GM10266 (cell line): Measurements from ENCODE around the gene TRPC3.

Experiments used
- DNase-seq: peaks from one replicate; pipeline ENCODE4 v3.0.0; 2012; ENCODE audit errors: extremely low spot score
- TF ChIP-seq, protein P1 (sequence below): IDR thresholded peaks from 2 replicates; pipeline ENCODE4 v1.5.1; 2012; ENCODE audit warnings: mild to moderate bottlenecking, low read depth; ENCODE audit not compliant: control insufficient read depth, insufficient read depth; ENCODE audit errors: missing control alignments

Gene TRPC3

DNA sequence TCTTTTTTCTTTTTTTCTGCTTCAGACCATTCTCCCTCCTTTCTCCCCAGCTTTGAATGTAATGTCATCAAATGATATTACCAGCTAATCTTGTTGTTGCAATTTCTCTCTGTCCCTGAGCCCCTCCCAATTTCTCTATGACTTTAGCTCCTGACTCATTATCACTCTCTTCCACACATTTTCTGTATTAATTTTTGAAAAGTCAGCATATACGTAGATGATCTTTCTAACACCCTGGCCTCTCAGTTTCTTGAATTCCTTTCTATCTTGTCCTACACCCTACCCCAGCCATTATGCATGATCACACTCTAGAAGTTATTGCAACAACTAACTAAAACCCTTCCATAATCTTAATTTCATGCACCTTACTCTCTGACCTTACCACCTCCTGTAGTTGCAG lies 13.1 kb upstream of the TRPC3 start:
- TF ChIP-seq, protein P1, sequence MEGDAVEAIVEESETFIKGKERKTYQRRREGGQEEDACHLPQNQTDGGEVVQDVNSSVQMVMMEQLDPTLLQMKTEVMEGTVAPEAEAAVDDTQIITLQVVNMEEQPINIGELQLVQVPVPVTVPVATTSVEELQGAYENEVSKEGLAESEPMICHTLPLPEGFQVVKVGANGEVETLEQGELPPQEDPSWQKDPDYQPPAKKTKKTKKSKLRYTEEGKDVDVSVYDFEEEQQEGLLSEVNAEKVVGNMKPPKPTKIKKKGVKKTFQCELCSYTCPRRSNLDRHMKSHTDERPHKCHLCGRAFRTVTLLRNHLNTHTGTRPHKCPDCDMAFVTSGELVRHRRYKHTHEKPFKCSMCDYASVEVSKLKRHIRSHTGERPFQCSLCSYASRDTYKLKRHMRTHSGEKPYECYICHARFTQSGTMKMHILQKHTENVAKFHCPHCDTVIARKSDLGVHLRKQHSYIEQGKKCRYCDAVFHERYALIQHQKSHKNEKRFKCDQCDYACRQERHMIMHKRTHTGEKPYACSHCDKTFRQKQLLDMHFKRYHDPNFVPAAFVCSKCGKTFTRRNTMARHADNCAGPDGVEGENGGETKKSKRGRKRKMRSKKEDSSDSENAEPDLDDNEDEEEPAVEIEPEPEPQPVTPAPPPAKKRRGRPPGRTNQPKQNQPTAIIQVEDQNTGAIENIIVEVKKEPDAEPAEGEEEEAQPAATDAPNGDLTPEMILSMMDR, result no peak

DNA sequence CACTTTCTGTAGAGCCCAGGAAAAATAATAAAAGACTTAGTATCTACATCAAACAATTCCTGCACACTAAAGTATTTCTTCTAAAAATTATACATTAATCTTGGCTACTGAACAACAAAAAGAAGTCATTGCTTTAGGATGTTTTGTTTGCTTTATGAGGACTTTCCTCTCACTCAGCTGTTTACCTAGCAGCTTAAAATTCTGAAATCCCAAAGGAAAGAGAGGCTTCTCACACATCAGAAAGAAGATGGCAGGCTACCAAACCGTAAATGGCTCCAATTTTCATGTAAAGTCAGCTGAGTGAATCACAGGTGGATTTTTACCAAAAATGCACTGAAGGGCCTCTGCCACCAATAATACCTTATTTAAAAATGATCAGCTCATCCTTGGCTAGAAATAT lies 9.0 kb upstream of the TRPC3 start:
- TF ChIP-seq, protein P1, result no peak
- DNase-seq, result no peak

More for the DNA sequence above, 13.1 kb upstream of the TRPC3 start:
- no peak for DNase-seq

DNA sequence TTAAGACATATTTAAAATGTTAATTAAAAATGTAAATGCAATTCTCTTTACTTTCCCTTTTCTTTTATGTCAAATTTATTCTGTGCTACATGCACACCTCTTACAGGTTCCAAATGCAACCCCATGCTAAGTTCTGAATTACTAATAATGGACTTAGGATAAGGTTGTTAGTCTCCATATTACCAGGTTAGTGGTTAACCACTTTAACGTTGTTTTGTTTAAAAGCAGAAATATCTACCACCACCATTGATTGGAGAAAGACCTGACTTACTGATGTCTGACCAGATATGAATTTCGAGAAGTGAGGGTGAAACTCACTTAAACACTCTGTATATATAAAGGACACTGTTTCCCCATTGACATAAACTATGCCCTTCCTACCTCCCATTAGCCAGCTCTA lies 6.9 kb upstream of the TRPC3 start:
- TF ChIP-seq, protein P1, result no peak
- no peak for DNase-seq

DNA sequence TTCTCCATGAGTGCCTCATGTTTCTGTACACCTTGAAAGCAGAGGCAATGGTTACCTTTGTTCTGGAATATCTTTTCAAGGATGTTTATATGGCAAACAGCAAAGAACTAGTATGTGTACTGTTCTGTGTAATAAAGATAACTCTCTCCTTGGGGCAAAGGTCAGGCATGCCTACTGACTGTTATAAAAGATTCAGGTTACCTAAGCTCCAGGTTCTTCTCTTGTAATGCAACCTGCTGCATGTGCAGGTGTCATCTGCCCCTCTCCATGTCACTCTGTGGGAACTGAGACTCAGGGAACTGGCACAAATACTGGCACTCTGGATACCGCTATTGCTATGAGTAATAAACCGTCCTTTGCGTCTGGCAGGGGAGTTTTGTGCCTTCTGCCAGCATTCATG lies 5.4 kb upstream of the TRPC3 start:
- TF ChIP-seq, protein P1, result no peak
- no peak for DNase-seq

DNA sequence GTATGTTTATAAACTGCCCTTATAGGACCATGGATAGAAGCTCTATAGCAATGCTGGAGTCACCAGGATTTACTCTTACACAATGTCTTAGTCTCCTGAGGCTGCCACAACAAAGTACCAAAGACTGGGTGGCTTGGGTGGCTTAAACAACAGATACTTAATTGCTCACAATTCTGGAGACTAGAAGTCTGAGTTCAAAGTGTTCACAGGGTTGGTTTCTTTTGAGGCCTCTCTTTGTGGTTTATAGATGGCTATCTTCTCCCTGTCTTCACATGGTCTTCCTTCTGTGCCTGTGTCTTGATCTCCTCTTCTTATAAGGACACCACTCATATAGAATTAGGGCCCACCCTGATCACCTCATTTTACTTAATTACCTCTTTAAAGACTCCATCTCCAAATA lies 2.0 kb upstream of the TRPC3 start:
- TF ChIP-seq, protein P1, result no peak
- DNase-seq, result no peak

DNA sequence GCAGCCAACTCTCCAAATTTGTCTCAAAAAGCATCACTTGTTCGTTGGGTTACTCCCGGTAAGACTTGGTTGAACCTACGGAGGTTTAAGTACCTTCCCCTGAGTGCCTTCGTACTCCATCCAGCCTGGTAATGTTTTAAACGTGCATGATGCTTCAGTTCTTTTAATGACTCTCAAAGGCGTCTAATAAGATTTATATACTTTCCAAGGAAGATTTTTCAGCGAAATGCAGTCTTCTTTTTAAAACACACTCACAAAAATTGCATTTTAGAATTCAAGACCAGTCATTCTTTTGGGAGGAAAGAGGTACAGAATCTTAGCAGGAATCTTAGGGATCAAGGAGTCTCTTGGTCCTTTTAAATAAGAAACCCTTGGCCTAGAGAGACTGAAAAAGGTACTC lies 430 bp upstream of the TRPC3 start:
- TF ChIP-seq, protein P1, result no peak

DNA sequence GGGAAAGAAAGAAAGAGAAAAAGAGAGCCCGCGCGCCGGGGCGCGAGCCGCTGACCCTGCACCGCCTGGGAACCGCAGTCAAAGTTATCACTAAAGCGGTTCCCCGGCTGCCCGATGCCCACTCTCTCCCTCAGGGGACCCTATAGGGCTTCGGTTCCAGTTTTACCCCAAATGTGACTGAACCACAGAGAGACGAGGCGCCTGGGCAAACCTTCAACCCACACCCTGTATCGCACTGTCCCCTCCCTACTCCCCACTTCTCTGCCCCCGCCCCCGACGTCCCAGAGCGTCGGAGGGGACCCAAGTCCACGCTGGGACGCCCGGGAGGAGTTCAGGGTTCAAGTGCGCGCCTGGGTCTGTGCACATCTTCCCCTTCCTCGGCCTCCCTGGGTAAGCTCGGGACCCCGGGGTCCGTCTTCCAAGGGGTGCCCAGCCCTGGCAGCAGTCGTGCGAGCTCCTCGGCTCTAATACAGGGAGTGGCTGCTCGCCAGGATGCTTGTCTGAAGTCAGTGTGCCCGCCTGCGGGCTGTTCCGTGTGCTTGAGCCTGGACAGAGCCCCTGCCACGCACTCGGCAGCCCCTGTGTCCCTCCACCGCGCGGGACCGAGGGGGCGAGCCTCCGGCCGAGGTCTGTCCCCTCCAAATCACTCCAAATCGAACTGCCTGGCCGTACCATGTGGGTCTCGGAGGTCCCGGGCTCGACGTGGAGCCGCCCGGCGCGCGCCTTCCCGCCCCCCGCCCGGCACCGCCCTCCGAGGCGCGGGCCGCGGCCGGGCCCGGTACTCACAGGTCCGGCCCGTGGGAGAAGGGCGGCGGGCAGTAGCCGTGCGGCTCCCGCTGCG lies 960 bp downstream of the TRPC3 start:
- TF ChIP-seq, protein P1, result no peak
- peak; percentile 51 for DNase-seq

More for the DNA sequence above, 430 bp upstream of the TRPC3 start:
- DNase-seq, result no peak
